Measurements from ENCODE around the gene NFS1. TPM values are rescaled to one million over a fixed set of nuclear protein-coding genes. Genes with fewer than 3 reads are reported as not detected.

The NFS1 gene
- total RNA-seq, 1 donor from 2014 or later = 19.5 TPM

- TF ChIP-seq CTCF (IDR thresholded peaks at IDR 0.05) = no peak
- no peaks in the 10 kb centered on the region for H3K27me3 ChIP-seq
- no peaks in the 10 kb centered on the region for H3K9me3 ChIP-seq
- no peak for DNase-seq
- H3K4me1 ChIP-seq = peaks cover 55% of the 10 kb centered on the region
- H3K27ac ChIP-seq = no peak overlapping the region
- ATAC-seq = no peak
- intact Hi-C loops (cut with DNase I) = no loop called here
- H3K36me3 ChIP-seq = no peaks in the 10 kb centered on the region
- peak overlapping the region; percentile 90 for H3K4me3 ChIP-seq
Observed at GRCh38 chr20:35661908-35662307, 37.2 kb downstream of the NFS1 start.

- DNase-seq = no peak
- ATAC-seq = no peak
- no peak overlapping the region for H3K27ac ChIP-seq
- peaks cover 64% of the 10 kb centered on the region for H3K4me1 ChIP-seq
- H3K9me3 ChIP-seq = no peaks in the 10 kb centered on the region
- intact Hi-C loops (cut with DNase I) = no loop called here
- H3K36me3 ChIP-seq = no peaks in the 10 kb centered on the region
- H3K4me3 ChIP-seq = peak overlapping the region; percentile 90
- TF ChIP-seq CTCF (IDR thresholded peaks at IDR 0.05) = no peak
- H3K27me3 ChIP-seq = no peaks in the 10 kb centered on the region
Observed at GRCh38 chr20:35661053-35661452, 38.1 kb downstream of the NFS1 start.

- no peak overlapping the region for H3K4me3 ChIP-seq
- no peak overlapping the region for H3K27ac ChIP-seq
- H3K4me1 ChIP-seq = peaks cover 68% of the 10 kb centered on the region
- intact Hi-C loops (cut with DNase I) = no loop called here
- H3K36me3 ChIP-seq = peaks cover 4% of the 10 kb centered on the region
- no peaks in the 10 kb centered on the region for H3K27me3 ChIP-seq
- DNase-seq = no peak
- H3K9me3 ChIP-seq = no peaks in the 10 kb centered on the region
- no peak for TF ChIP-seq CTCF (IDR thresholded peaks at IDR 0.05)
- no peak for ATAC-seq
Observed at GRCh38 chr20:35660122-35660937, 38.8 kb downstream of the NFS1 start.

- intact Hi-C loops (cut with DNase I) = no loop called here
- TF ChIP-seq CTCF (IDR thresholded peaks at IDR 0.05) = no peak
- H3K27ac ChIP-seq = no peak overlapping the region
- peaks cover 56% of the 10 kb centered on the region for H3K4me1 ChIP-seq
- peak; percentile 40 for ATAC-seq
- DNase-seq = no peak
- no peak overlapping the region for H3K4me3 ChIP-seq
- peaks cover 33% of the 10 kb centered on the region for H3K36me3 ChIP-seq
- H3K27me3 ChIP-seq = no peaks in the 10 kb centered on the region
- no peaks in the 10 kb centered on the region for H3K9me3 ChIP-seq
Observed at GRCh38 chr20:35657271-35657670, 41.9 kb downstream of the NFS1 start.

- H3K9me3 ChIP-seq = no peaks in the 10 kb centered on the region
- H3K4me1 ChIP-seq = peaks cover 33% of the 10 kb centered on the region
- peaks cover 41% of the 10 kb centered on the region for H3K36me3 ChIP-seq
- H3K4me3 ChIP-seq = no peak overlapping the region
- no peak overlapping the region for H3K27ac ChIP-seq
- DNase-seq (no peak), ATAC-seq (no peak)
- intact Hi-C loops (cut with DNase I) = no loop called here
- TF ChIP-seq CTCF (IDR thresholded peaks at IDR 0.05) = no peak
- H3K27me3 ChIP-seq = no peaks in the 10 kb centered on the region
Observed at GRCh38 chr20:35654415-35654814, 44.7 kb downstream of the NFS1 start.

Measured in upper lobe of right lung (tissue), 1 donor.